Measurements from ENCODE around the gene ST3GAL6.

The ST3GAL6 gene

GRCh38 chr3:98778383-98778782, 15.2 kb downstream of the ST3GAL6 start:
- DNase-seq = peak; percentile 52

GRCh38 chr3:98778852-98779413, 15.8 kb downstream of the ST3GAL6 start:
- DNase-seq = peak; percentile 97

GRCh38 chr3:98779541-98780335, 16.6 kb downstream of the ST3GAL6 start:
- DNase-seq = peak; percentile 70

- peak; percentile 33 for DNase-seq
Measured at GRCh38 chr3:98780343-98780742, 17.2 kb downstream of the ST3GAL6 start.

GRCh38 chr3:98782824-98783500, 19.8 kb downstream of the ST3GAL6 start:
- DNase-seq = no peak

- no peak for DNase-seq
Measured at GRCh38 chr3:98784042-98784441, 20.9 kb downstream of the ST3GAL6 start.

GRCh38 chr3:98784666-98785600, 21.8 kb downstream of the ST3GAL6 start:
- DNase-seq = peak; percentile 90

- DNase-seq = no peak
Measured at GRCh38 chr3:98786364-98787006, 23.3 kb downstream of the ST3GAL6 start.

GRCh38 chr3:98787181-98787580, 24.0 kb downstream of the ST3GAL6 start:
- DNase-seq = no peak

- peak; percentile 42 for DNase-seq
Measured at GRCh38 chr3:98788651-98789050, 25.5 kb downstream of the ST3GAL6 start.

GRCh38 chr3:98791341-98792325, 28.5 kb downstream of the ST3GAL6 start:
- DNase-seq = no peak

GRCh38 chr3:98793971-98794370, 30.8 kb downstream of the ST3GAL6 start:
- DNase-seq = peak; percentile 50

GRCh38 chr3:98796334-98796733, 33.2 kb downstream of the ST3GAL6 start:
- DNase-seq = no peak

GRCh38 chr3:98797905-98798304, 34.8 kb downstream of the ST3GAL6 start:
- no peak for DNase-seq

GRCh38 chr3:98798820-98799219, 35.7 kb downstream of the ST3GAL6 start:
- DNase-seq = no peak

- no peak for DNase-seq
Measured at GRCh38 chr3:98799479-98799878, 36.3 kb downstream of the ST3GAL6 start.

GRCh38 chr3:98800401-98800800, 37.3 kb downstream of the ST3GAL6 start:
- no peak for DNase-seq

GRCh38 chr3:98801043-98801747, 38.1 kb downstream of the ST3GAL6 start:
- DNase-seq = no peak

GRCh38 chr3:98805571-98805970, 42.4 kb downstream of the ST3GAL6 start:
- no peak for DNase-seq

GRCh38 chr3:98806521-98806920, 43.4 kb downstream of the ST3GAL6 start:
- DNase-seq = no peak
